ENCODE data around the gene SLC44A1.

DNA sequence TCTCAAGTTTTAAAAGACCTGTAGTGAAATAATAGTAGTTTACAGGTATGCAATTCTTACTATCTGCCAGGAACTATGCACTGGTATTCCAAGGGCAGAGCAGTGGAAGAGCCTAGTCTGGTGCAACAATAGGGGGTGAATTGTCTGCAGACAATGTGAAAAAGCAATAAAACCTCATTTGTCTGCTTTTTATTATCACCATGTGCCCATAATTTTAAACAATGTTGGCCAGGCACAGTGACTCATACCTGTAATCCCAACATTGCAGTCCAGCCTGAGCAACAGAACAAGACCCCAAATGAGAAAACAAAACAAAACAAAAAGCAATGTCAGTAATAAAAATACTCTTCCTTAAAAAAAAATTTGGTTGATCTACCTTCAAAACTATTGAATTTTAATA, 12.2 kb upstream of the SLC44A1 start:
- TF ChIP-seq, protein P1, sequence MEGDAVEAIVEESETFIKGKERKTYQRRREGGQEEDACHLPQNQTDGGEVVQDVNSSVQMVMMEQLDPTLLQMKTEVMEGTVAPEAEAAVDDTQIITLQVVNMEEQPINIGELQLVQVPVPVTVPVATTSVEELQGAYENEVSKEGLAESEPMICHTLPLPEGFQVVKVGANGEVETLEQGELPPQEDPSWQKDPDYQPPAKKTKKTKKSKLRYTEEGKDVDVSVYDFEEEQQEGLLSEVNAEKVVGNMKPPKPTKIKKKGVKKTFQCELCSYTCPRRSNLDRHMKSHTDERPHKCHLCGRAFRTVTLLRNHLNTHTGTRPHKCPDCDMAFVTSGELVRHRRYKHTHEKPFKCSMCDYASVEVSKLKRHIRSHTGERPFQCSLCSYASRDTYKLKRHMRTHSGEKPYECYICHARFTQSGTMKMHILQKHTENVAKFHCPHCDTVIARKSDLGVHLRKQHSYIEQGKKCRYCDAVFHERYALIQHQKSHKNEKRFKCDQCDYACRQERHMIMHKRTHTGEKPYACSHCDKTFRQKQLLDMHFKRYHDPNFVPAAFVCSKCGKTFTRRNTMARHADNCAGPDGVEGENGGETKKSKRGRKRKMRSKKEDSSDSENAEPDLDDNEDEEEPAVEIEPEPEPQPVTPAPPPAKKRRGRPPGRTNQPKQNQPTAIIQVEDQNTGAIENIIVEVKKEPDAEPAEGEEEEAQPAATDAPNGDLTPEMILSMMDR (IDR thresholded peaks at IDR 0.05; ENCODE audit: insufficient read depth, low read length) = no peak
- TF ChIP-seq, protein P2, sequence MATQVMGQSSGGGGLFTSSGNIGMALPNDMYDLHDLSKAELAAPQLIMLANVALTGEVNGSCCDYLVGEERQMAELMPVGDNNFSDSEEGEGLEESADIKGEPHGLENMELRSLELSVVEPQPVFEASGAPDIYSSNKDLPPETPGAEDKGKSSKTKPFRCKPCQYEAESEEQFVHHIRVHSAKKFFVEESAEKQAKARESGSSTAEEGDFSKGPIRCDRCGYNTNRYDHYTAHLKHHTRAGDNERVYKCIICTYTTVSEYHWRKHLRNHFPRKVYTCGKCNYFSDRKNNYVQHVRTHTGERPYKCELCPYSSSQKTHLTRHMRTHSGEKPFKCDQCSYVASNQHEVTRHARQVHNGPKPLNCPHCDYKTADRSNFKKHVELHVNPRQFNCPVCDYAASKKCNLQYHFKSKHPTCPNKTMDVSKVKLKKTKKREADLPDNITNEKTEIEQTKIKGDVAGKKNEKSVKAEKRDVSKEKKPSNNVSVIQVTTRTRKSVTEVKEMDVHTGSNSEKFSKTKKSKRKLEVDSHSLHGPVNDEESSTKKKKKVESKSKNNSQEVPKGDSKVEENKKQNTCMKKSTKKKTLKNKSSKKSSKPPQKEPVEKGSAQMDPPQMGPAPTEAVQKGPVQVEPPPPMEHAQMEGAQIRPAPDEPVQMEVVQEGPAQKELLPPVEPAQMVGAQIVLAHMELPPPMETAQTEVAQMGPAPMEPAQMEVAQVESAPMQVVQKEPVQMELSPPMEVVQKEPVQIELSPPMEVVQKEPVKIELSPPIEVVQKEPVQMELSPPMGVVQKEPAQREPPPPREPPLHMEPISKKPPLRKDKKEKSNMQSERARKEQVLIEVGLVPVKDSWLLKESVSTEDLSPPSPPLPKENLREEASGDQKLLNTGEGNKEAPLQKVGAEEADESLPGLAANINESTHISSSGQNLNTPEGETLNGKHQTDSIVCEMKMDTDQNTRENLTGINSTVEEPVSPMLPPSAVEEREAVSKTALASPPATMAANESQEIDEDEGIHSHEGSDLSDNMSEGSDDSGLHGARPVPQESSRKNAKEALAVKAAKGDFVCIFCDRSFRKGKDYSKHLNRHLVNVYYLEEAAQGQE (IDR thresholded peaks at IDR 0.05; ENCODE audit: insufficient replicate concordance, low read depth) = no peak
- no peak for TF ChIP-seq SPI1 (IDR thresholded peaks at IDR 0.05; ENCODE audit: borderline replicate concordance, low read depth)
- TF ChIP-seq POLR2AphosphoS5 (IDR thresholded peaks at IDR 0.05; ENCODE audit: low read depth) = no peak
- no peak for TF ChIP-seq GABPA (IDR thresholded peaks at IDR 0.05; ENCODE audit: low read depth)
